Activated T-cell treated with anti-CD3 and anti-CD28 coated beads, Interleukin-2, amount 50 U/mL, for 48 hours (primary cell): Measurements from ENCODE around the gene MIPOL1.
"Not testable (repeated sequence)": the region's sequence is repeated elsewhere in the genome, so short reads cannot be mapped to it uniquely, and the experiment has no call there.

Source experiments
- DNase-seq, 2 experiments: peaks; one replicate each; pipeline ENCODE4 v3.0.0-alpha.2; 2020

The MIPOL1 gene

GRCh38 chr14:37187840-37188577, 9.7 kb upstream of the MIPOL1 start:
- not testable (repeated sequence) for DNase-seq

DNA sequence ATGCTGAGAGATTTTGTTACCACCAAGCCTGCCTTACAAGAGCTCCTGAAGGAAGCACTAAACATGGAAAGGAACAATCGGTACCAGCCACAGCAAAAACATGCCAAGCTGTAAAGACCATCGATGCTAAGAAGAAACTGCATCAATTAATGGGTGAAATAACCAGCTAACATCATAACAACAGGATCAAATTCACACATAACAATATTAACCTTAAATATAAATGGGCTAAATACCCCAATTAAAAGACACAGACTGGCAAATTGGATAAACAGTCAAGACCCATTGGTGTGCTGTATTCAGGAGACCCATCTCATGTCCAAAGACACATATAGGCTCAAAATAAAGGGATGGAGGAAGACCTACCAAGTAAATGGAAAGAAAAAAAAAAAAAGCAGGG, 8.0 kb upstream of the MIPOL1 start:
- not testable (repeated sequence) for DNase-seq

DNA sequence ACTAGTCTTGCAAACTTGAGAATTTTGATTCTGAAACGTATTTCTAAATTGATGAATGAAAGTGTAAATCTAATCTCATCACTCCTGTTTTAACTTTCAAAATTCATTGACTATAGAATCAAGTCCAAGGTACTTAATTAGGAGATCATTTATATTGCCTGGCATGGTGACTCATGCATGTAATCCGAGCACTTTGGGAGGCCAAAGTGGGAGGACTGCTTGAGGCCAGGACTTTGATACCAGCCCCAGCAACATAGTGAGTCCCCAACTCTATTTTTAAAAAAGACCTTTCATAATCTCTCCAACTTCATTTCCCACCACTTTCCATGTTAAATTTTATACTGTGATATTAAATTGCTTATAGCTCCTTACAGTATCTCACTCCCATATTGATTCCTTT, 3.0 kb upstream of the MIPOL1 start:
- no peak for DNase-seq

DNA sequence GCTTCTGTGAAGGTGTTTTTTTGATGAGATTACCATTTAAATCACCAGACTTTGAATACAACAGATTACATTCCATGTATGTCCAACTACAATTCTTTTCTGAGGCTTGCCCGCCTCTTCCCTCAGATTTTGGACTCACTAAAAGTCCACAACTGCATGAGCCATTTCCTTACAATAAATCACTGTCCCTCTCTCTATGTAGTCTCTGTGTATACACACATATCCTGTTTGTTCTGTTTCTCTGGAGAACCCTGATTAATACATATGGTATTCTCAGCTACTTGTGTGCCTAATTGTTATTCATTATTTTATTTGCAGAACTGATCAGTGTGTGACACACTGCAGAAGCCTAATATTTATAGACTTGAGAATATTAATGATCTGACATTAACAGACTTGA, 2.4 kb upstream of the MIPOL1 start:
- DNase-seq, result no peak

GRCh38 chr14:37196604-37197420, 925 bp upstream of the MIPOL1 start:
- DNase-seq, result no peak

- DNase-seq, result no peak
Measured at GRCh38 chr14:37198273-37198598, 499 bp downstream of the MIPOL1 start.

- DNase-seq, result no peak
Measured at GRCh38 chr14:37198907-37199306, 1.2 kb downstream of the MIPOL1 start.

- DNase-seq, result no peak
Measured at GRCh38 chr14:37201724-37202123, 4.0 kb downstream of the MIPOL1 start.

GRCh38 chr14:37202265-37202664, 4.5 kb downstream of the MIPOL1 start:
- no peak for DNase-seq

DNA sequence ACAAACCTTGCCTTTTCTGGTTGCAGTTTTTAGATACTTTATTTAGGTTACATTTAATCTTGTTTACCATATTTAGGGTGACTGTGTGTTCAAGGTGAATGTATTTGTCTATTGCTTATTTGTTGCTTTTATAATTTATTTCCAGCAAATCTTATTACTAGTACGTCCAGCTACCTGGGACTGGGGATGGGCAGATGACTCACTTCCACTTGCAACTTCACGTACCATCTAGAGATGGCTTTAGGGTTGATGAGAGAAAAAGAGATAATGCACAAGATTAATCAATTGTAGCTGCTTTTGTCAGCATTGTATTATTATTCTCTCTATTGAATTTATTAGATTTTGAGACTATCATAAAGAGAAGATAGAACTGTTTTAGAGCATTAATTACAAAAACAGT, 5.1 kb downstream of the MIPOL1 start:
- no peak for DNase-seq

DNA sequence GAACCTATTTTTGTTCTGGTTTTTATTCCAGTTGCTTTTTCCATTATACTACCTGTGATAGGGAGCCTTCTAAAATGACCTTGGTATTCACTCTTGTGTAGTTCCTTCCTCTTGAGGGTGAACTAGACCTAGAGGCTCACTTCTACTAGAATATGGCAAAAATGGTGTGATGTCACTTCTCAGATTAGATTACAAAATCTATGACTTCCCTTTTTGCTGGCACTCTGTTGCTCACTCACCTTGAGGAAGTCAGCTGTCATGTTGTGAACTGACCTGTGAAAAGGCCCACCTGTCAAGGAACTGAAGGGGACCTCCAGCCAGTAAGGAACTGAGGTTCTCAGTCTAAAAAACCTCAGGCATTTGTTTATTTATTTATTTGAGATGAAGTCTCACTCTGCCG, 5.7 kb downstream of the MIPOL1 start:
- DNase-seq, result no peak

- not testable (repeated sequence) for DNase-seq
Measured at GRCh38 chr14:37205623-37206605, 8.2 kb downstream of the MIPOL1 start.

GRCh38 chr14:37209617-37210016, 11.9 kb downstream of the MIPOL1 start:
- not testable (repeated sequence) for DNase-seq

- no peak for DNase-seq
Measured at GRCh38 chr14:37210448-37210847, 12.7 kb downstream of the MIPOL1 start.

- DNase-seq, result no peak
Measured at GRCh38 chr14:37213016-37213415, 15.3 kb downstream of the MIPOL1 start.

DNA sequence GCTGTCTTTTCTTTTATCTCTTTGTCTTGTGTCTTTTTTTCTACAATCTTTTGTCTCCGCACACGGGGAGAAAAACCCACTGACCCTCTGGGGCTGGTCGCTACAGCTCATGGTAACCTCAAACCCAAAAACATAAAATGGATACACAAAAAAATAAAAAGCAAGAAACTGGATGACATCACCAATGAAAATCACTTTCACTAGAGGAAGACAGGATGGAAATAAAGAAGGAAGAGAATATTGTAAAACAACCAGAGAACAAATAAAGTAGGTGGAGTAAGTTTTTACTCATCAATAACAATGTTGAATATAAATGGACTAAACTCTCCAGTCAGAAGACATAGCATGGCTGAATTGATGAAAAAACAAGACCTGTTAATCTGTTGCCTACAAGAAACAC, 17.6 kb downstream of the MIPOL1 start:
- DNase-seq, result no peak

DNA sequence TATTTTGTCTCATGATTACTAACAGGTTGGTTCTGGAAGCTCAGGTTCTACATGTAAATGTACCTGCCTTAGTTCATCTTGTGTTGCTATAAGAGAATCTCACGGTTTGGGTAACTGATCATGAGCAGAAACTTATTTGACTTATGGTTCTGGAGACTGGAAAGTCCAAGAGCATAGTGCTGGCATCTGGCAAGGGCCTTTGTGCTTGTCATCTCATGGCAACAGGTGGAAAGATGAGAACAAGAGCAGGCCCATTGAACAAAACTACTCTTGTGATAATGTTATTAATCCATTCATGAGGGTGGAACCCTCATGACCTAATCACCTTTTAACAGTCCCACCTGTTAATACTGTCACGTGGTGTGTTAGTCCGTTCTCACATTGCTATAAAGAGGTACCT, 23.3 kb downstream of the MIPOL1 start:
- no peak for DNase-seq

GRCh38 chr14:37223947-37224474, 26.3 kb downstream of the MIPOL1 start:
- DNase-seq, result no peak

- DNase-seq, result not testable (repeated sequence)
Measured at GRCh38 chr14:37225668-37226067, 27.9 kb downstream of the MIPOL1 start.

- no peak for DNase-seq
Measured at GRCh38 chr14:37230551-37231194, 32.9 kb downstream of the MIPOL1 start.

GRCh38 chr14:37232907-37233481, 35.3 kb downstream of the MIPOL1 start:
- DNase-seq, result no peak

- DNase-seq, result no peak
Measured at GRCh38 chr14:37234222-37234621, 36.5 kb downstream of the MIPOL1 start.
